ENCODE measurements around the gene LGR4.

GRCh38 chr11:27358296-27358695, 114.3 kb downstream of the LGR4 start:
- TF ChIP-seq, protein P1, sequence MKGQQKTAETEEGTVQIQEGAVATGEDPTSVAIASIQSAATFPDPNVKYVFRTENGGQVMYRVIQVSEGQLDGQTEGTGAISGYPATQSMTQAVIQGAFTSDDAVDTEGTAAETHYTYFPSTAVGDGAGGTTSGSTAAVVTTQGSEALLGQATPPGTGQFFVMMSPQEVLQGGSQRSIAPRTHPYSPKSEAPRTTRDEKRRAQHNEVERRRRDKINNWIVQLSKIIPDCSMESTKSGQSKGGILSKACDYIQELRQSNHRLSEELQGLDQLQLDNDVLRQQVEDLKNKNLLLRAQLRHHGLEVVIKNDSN (CRISPR knock-in tag; IDR thresholded peaks at IDR 0.05) = no peak
- TF ChIP-seq SP1 (CRISPR knock-in tag; IDR thresholded peaks at IDR 0.05) (no peak), SMC3 (conservative IDR thresholded peaks at IDR 0.05; ENCODE audit: insufficient read depth, low read depth, low read length) (no peak), GTF2F1 (IDR thresholded peaks at IDR 0.05; ENCODE audit: low read depth, low read length) (no peak), POLR2A (conservative IDR thresholded peaks at IDR 0.05) (no peak), SRSF9 (IDR thresholded peaks at IDR 0.05; ENCODE audit: borderline replicate concordance, low read depth, low read length) (no peak)
